Esophagus squamous epithelium (tissue), 5 donors: Measurements from ENCODE around the gene TMEM255B. TPM values are rescaled to one million over a fixed set of nuclear protein-coding genes. Genes with fewer than 3 reads are reported as not detected.
"Not testable (repeated sequence)": the region's sequence is repeated elsewhere in the genome, so short reads cannot be mapped to it uniquely, and the experiment has no call there.

Experiments used
- DNase-seq: peaks from one replicate; lab custom pipeline; 2025; lab: John Stamatoyannopoulos, UW
- H3K27ac ChIP-seq, 4 donors: fragments of 200-600 bp; sonication (generic); one replicate each; pipeline ENCODE4 v1.5.1; 2016 to 2019; ENCODE audit warnings: mild to moderate bottlenecking in 1 of 4
- H3K27me3 ChIP-seq, 4 donors: fragments of 200-600 bp; sonication (generic); 1 replicate in 3 of 4; 2 replicates in 1 of 4; pipeline versions ENCODE4 v1.5.1 to v1.6.0; 2017 to 2021; ENCODE audit warnings: antibody characterized with exemption in 1 of 4
- H3K36me3 ChIP-seq, 3 donors: fragments of 200-600 bp; sonication (generic); one replicate each; pipeline ENCODE4 v1.5.1; 2016 to 2019
- H3K4me1 ChIP-seq, 3 donors: fragments of 200-600 bp; sonication (generic); one replicate each; pipeline ENCODE4 v1.5.1; 2017 to 2019
- H3K4me3 ChIP-seq, 4 donors: fragments of 200-600 bp; sonication (generic); 1 replicate in 3 of 4; 2 replicates in 1 of 4; pipeline ENCODE4 v1.5.1; 2016 to 2019; ENCODE audit warnings: mild to moderate bottlenecking in 2 of 4, moderate library complexity in 1 of 4
- H3K9me3 ChIP-seq, 3 donors: fragments of 200-600 bp; sonication (generic); one replicate each; pipeline ENCODE4 v1.5.1; 2016 to 2019
- CTCF ChIP-seq, 6 experiments: fragments of 450-650 bp in 4 of 6; fragments of 200-600 bp in 2 of 6; sonication (generic) in 2 of 6; IDR thresholded peaks; one replicate each; pipeline ENCODE4 v1.5.1; 2016 to 2019; ENCODE audit warnings: antibody characterized with exemption in 6 of 6, mild to moderate bottlenecking in 4 of 6, moderate library complexity in 4 of 6
- POLR2A ChIP-seq, 4 donors: fragments of 450-650 bp; IDR thresholded peaks; one replicate each; pipeline ENCODE4 v1.6.1; 2017; ENCODE audit warnings: antibody characterized with exemption in 4 of 4, mild to moderate bottlenecking in 4 of 4, moderate library complexity in 3 of 4
- WGBS, 2 donors: methylation state at CpG; one replicate each; pipeline ENCODE4 v1.1.5; 2018; 5-methylcytosine and 5-hydroxymethylcytosine counted together
- intact Hi-C: fragments of 100-400 bp; cut with DNase I; formaldehyde crosslinking; loops from one replicate; pipeline ENCODE4 v1.15.0; 2022
- total RNA-seq, 4 donors: library from RNA; depleted of rRNA; stranded (reverse); fragments of >200 nt; gene quantifications; one replicate each; pipeline ENCODE4 v1.1.0, GENCODE V29; 2016
- donor health status: DM: yes; HTN: yes; CAD: no.

The TMEM255B gene
- total RNA-seq, 4 donors from 2014 or later = 0.30 to 9.2 (median 3.2) TPM; not detected in 1

- intact Hi-C loops = no loop called here
- TF ChIP-seq CTCF (IDR thresholded peaks at IDR 0.05) (no peak), POLR2A (IDR thresholded peaks at IDR 0.05) (no peak)
- no peak for DNase-seq
- Histone ChIP-seq H3K9me3 (no peaks in the 10 kb centered on the region), H3K36me3 (peaks cover 11 to 80% (median 16%) of the 10 kb centered on the region in 3 donors), H3K4me3 (no peak overlapping the region), H3K27ac (no peak overlapping the region), H3K27me3 (no peaks in the 10 kb centered on the region), H3K4me1 (peaks cover 19 to 46% (median 37%) of the 10 kb centered on the region in 3 donors)
- WGBS, 2 donors = 100% methylated on average over 2 of the region's 19 CpGs; no CpG with 5 or more reads in 1 of the 2 donors
These were observed 64.7 kb downstream of the TMEM255B start for GRCh38 chr13:113823771-113824170.

GRCh38 chr13:113825841-113826240 is 66.8 kb downstream of the TMEM255B start:
- peak overlapping the region in 3 of 4 donors; percentile 28 to 45 (median 36) for H3K27ac ChIP-seq
- H3K4me1 ChIP-seq = peaks cover 8 to 26% (median 16%) of the 10 kb centered on the region in 3 donors
- H3K27me3 ChIP-seq = no peaks in the 10 kb centered on the region
- no peak for TF ChIP-seq CTCF (IDR thresholded peaks at IDR 0.05)
- TF ChIP-seq POLR2A (IDR thresholded peaks at IDR 0.05) = no peak
- no peaks in the 10 kb centered on the region for H3K9me3 ChIP-seq
- intact Hi-C loops = no loop called here
- peaks cover 11 to 79% (median 16%) of the 10 kb centered on the region in 3 donors for H3K36me3 ChIP-seq
- WGBS, 2 donors = 83 to 89% methylated on average over 4 to 9 of the region's 16 CpGs
- no peak for DNase-seq
- no peak overlapping the region for H3K4me3 ChIP-seq

GRCh38 chr13:113826446-113826845 is 67.4 kb downstream of the TMEM255B start:
- H3K4me3 ChIP-seq, H3K9me3 ChIP-seq, H3K27me3 ChIP-seq, DNase-seq, intact Hi-C loops: not testable (repeated sequence)
- H3K36me3 ChIP-seq = peaks cover 11 to 85% (median 16%) of the 10 kb centered on the region in 3 donors
- WGBS, 2 donors = 86 to 94% methylated on average over 5 to 14 of the region's 35 CpGs
- peak overlapping the region in 2 of 4 donors; percentile 28 to 36 for H3K27ac ChIP-seq
- peaks cover 5 to 20% (median 10%) of the 10 kb centered on the region in 3 donors for H3K4me1 ChIP-seq

GRCh38 chr13:113827021-113827420 is 68.0 kb downstream of the TMEM255B start:
- Histone ChIP-seq H3K4me3 (no peak overlapping the region), H3K9me3 (no peaks in the 10 kb centered on the region), H3K4me1 (peaks cover 0 to 14% (median 4%) of the 10 kb centered on the region in 3 donors), H3K27me3 (no peaks in the 10 kb centered on the region), H3K27ac (peak overlapping the region in 1 of 4 donors; percentile 29), H3K36me3 (peaks cover 11 to 85% (median 16%) of the 10 kb centered on the region in 3 donors)
- 82 to 85% methylated on average over 10 to 17 of the region's 19 CpGs for WGBS, 2 donors
- no peak for TF ChIP-seq CTCF (IDR thresholded peaks at IDR 0.05)
- no peak for TF ChIP-seq POLR2A (IDR thresholded peaks at IDR 0.05)
- intact Hi-C loops = no loop called here
- no peak for DNase-seq

GRCh38 chr13:113828282-113828825 is 69.3 kb downstream of the TMEM255B start:
- peaks cover 0 to 3% (median 0%) of the 10 kb centered on the region in 3 donors for H3K4me1 ChIP-seq
- no peaks in the 10 kb centered on the region for H3K9me3 ChIP-seq
- no peak overlapping the region for H3K27ac ChIP-seq
- no peak for DNase-seq
- no peaks in the 10 kb centered on the region for H3K27me3 ChIP-seq
- peaks cover 6 to 85% (median 7%) of the 10 kb centered on the region in 3 donors for H3K36me3 ChIP-seq
- 99 to 100% methylated on average over 9 to 11 of the region's 20 CpGs for WGBS, 2 donors
- intact Hi-C loops = no loop called here
- TF ChIP-seq CTCF (IDR thresholded peaks at IDR 0.05) (no peak), POLR2A (IDR thresholded peaks at IDR 0.05) (no peak)
- no peak overlapping the region for H3K4me3 ChIP-seq

- intact Hi-C loops, H3K9me3 ChIP-seq: not testable (repeated sequence)
- peaks cover 11 to 86% (median 12%) of the 10 kb centered on the region in 3 donors for H3K36me3 ChIP-seq
These were observed 71.5 kb downstream of the TMEM255B start for GRCh38 chr13:113830426-113830950.

More at GRCh38 chr13:113830426-113830950, 71.5 kb downstream of the TMEM255B start:
- WGBS, 2 donors = 71% methylated on average over 2 of the region's 22 CpGs; no CpG with 5 or more reads in 1 of the 2 donors
- not testable (repeated sequence) for H3K27me3 ChIP-seq, H3K4me3 ChIP-seq, H3K27ac ChIP-seq, DNase-seq, H3K4me1 ChIP-seq
